GM21576 (cell line): ENCODE data around the gene PRDM16.

Experiments used
- ATAC-seq: cut with Tn5 transposase; IDR thresholded peaks from one replicate; pipeline ENCODE4 v1.9.1; 2021; ENCODE audit warnings: mild to moderate bottlenecking, moderate library complexity; ENCODE audit not compliant: unreplicated experiment

PRDM16 gene

DNA sequence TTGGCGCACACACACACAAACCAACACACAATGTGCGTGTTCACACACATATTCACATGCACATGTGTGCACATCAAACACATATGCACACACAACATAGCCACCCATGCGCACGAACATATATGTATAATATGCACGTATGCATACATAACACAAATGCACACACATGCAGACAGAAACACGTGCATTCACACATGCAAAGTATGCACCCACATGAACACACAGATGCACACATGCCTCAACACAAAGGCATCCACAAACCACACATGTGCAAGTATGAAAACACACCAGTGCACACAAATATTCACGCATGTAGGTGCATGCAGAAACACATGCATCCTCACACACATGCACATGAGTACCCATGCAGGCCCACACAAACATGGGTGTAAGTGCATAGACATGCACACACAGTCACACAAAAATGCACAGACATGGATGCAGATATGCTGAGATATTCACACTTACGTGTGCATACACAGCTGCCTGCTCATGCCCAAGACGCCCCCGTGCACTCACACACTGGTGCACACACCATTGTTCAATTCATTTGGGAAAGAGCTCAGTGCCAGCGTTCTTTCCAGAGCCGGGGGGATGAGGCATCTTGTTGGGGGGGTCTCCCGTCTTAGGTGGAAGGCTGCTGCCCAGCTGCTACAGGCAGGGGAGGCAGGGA, 332.7 kb downstream of the PRDM16 start:
- ATAC-seq = no peak

DNA sequence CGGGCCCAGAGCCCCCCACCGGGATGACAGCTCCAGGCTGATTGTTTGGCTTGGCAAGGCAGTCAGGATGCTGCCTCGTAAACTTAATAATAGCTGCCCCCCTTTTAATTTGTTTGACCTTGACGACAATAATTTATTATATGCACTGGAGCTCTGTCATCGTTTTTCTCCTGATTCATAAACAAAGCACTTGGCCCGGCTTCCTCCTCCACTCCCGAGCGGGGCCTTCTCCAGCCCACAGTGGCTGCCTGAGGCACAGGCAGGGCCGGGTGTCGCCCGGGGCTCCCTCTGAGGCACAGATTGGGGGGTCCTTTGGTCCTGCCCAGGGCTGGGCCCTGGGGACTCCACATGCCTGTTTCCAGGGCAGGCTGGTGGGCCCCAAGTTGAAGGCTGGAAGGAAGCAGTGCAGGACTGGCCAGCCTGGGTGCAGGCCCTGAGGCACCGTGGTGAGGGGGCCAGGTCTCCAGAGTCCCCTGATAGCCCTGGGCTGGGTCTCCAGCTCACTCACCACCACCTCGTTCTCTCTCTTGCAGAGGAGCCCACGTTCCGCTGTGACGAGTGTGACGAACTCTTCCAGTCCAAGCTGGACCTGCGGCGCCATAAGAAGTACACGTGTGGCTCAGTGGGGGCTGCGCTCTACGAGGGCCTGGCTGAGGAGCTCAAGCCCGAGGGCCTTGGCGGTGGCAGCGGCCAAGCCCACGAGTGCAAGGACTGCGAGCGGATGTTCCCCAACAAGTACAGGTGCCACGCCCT, 333.4 kb downstream of the PRDM16 start:
- no peak for ATAC-seq

DNA sequence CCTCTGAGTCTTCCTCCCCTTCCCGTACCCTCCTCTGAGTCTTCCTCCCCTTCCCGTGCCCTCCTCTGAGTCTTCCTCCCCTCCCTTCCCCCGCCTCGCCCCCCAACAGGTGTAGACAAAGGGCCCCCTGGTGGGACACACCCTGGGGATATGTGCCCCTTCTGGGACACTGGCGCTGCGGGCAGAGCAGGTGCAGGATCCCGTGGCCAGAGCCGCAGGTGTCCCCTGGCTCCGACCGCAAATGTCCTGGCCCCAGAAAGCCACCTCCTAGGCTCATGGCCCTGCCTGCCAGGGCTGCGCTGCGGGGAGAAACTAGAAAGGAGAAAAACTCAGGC, 334.0 kb downstream of the PRDM16 start:
- ATAC-seq = no peak

DNA sequence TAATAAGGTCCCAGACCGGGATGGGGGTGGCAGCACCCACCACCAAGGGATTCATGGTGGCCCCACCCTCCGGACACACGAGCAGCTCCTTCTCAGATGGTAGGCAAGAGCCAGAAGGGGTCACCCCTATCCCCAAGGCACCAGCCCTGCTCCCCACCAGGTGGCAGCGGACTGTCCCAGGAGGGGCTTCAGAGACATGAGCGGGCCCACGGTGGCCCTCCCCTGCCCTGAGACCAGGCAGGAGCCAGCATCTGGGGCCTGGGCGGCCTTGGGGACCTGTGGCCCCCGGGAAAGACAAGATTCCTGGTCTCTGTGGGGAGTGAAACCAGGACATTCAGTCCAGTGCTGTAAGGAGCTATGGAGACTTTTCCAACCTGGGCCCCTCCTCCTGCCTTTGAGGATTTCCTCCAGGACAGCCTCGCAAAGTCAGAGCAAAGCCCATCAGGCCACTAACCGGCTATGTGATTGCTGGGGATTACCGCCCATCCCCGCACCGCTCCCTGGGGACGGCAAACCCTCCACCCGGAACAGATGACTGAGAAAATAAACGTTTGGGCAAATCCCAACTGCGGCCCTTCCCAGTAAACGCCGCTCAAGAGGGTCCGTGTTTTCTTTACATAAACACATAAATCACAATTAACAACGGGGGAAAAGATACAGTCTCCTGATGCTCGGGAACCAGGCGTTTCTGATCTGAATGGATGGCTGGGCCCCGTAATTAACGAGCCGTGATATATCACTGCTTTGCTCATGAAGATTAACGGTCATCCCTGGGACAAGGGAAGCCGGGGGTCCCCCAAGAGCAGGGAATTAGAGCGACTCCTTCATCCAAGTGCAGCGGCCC, 334.6 kb downstream of the PRDM16 start:
- no peak for ATAC-seq

DNA sequence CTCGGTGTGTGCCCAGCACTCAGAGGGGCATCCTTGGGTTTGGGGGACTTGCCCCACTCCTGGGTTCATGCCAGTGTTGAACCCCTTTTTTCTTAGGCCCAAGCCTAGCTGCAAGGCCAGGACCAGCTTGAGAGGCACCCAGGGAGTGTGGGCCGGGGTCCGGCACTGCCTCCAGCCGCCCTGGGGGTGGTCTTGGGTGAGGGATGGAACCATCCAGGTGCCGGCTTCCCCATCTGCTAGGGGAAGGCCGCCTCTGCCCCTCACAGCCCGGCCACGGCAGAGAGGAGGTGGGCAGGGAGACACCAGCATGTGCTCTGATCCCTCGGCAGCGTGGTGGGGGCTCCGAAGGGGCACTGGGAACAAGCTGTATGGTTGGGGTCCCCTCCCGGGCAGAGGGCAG, 335.3 kb downstream of the PRDM16 start:
- no peak for ATAC-seq

DNA sequence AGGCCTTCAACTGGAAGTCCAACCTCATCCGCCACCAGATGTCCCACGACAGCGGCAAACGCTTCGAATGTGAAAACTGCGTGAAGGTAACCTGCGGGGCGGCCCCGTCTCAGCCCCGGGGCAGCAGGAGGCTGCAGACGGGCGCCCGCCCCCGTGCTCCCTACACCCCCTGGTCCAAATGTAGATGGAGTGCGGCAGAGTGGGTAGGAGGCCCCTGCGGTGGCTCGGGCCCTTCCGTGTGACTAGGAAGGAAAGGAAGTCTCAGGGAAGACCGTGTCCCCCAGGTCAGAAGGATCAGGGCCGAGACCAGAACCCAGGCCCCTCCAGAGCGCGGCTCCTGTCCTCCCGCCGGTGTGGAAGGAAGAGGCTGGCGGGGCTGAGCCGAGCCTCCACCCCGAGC, 335.8 kb downstream of the PRDM16 start:
- no peak for ATAC-seq

DNA sequence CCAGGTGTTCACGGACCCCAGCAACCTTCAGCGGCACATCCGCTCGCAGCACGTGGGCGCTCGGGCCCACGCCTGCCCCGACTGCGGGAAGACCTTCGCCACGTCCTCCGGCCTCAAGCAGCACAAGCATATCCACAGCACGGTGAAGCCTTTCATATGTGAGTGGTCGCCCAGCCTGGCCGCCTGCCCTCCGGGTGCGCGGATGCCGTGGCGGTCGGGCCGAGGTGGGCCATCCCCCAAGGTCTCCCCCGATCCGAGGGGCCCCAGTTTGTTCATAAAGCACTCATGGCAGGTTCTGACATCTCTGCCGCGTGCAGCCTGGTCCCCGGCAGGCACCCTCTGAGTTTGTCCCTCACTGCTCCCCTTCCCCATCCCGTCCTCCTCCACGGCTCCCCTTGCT, 336.5 kb downstream of the PRDM16 start:
- ATAC-seq = no peak

DNA sequence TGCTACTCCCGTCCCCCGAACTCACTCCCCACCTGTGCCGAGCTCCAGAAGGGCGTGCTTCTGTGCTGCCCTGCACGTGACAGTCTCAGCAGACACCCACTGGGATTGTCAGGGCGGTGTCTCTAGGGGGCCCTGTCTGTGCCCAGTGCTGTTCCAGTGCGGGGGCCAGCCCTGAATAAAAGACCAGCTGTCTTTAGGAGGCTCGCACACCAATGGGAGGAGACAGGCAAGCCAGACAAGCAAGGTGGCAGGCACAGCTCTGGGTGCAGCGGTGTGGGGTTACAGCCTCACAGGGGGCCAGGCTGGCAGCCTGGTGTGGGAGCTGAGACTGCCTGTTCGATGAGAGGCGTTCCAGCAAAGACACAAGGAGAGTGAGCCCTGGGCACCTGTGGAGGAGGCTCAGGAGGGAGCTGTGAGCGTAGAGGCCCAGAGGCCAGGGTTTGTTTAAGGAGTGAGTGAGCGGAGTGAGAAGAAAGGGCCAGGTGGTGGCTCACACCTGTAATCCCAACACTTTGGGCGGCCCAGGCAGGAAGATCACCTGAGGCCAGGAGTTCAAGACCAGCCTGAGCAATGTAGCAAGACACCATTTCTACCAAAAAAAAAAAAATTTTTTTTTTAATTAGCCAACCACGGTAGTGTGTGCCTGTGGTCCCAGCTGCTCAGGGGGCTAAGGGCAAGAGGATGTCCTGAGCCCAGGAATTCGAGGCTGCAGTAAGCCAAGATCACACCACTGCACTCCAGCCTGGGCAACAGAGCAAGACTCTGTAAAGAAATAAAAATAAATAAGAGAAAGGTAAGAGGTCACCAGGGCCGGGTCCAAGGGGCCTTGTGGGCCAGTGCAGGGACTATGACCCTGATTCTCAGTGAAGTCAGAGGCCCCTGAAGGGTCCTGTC, 337.2 kb downstream of the PRDM16 start:
- ATAC-seq = no peak

DNA sequence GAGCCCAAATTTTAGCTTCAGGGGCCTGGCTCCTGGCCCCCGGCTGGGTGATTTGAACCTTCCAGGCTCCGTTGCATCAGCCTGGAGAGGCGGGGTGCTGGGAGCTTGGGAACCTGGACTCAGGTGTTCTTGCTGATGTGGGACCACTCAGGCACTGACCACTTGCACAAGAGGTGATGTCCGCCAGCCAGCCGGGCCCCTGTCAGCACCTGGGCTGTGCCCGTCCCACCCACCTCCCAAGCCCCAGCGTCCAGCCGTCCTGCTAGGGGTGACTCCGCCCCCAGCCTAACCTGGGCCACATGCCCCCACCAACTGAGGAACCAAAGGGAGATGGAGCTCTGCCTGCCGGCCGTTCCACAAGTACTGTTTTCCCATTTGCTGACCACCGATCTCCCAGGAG, 338.0 kb downstream of the PRDM16 start:
- ATAC-seq = no peak

DNA sequence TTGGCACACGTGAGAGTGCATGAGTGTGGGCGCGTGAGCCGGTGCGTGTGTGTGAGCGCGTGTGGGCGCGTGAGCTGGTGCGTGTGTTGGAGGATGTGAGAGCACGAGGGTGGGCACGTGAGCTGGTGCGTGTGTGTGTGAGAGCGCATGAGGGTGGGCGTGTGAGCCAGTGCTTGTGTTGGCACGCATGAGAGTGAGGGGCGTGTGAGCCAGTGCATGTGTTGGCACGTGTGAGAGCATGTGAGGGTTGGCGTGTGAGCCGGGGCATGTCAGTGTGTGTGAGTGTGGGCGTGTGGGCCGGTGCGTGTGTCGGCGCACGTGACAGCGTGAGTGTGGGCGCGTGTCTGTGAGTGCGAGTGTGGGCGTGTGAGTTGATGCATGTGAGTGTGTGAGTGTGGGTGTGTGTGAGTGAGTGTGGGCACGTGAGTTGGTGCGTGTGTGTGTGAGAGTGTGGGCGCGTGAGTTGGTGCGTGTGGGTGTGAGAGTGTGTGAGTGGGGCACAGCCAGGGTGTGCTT, 339.8 kb downstream of the PRDM16 start:
- ATAC-seq = no peak

DNA sequence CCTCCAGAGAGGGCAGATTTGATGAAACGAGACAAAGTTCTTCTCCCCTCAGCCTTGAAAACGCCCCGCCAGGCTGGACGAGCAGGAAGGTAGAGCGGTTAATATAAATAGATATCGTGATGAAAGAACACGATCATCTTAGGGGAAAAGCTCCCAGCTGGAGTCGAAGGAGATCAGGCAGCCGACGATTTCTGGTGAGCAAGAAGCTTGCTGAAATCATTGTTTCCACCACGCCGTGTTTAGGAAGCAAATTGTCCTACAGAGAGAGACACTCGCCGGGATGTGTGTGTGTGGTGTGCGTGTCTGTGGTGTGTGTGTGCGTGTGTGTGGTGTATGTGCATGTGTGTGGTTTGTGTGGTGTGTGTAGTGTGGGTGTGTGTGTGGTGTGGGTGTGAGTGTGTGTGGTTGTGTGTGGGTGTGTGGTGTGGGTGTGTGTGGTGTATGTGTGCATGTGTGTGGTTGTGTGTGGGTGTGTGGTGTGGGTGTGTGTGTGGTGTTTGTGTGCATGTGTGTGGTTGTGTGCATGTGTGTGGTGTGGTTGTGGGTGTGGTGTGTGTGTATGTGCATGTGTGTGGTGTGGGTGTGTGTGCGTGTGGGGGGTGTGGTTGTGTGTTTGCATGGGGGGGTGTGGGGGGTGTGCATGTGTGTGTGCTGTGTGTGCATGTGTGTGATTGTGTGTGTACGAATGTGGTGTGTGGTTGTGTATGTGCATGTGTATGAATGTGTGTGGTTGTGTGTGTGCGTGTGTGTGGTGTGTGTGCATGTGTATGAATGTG, 340.6 kb downstream of the PRDM16 start:
- ATAC-seq = no peak

DNA sequence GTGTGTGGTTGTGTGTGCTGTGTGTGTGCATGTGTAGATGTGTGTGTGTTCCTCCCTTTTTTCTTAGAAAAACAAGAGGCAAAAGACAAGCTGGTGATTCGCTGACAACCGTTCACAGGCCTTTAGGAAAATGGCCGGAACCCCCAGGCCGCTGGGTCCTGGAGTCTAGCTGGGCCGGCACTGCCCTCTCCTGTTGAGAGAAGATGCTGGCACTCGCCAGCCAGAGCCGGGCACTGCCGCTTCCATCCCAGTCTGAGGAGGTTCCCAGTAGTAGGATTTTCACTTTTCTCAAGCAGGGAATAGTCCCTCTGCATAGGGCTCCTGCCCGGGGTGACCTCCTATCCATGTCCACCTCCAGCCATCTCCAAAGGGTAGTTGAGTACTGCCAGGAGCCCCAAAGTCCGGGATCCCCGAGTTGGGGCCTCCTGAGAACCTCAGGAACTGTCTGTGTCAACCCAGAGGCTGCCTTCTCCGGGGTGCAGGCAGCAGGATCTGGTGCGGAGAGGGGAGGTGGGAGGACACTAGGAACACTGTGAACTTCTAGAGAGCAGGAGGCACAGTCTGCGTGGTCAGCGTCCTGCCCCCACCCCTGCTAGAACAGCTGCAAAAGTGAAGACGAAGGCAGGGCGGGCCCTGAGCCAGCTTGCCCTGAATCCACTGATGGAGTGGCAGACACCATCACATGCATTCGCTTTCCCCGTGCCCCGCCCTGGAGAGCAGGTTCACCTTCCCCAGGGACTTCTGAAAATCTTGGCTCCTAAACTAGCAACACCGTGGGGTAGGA, 341.3 kb downstream of the PRDM16 start:
- no peak for ATAC-seq

DNA sequence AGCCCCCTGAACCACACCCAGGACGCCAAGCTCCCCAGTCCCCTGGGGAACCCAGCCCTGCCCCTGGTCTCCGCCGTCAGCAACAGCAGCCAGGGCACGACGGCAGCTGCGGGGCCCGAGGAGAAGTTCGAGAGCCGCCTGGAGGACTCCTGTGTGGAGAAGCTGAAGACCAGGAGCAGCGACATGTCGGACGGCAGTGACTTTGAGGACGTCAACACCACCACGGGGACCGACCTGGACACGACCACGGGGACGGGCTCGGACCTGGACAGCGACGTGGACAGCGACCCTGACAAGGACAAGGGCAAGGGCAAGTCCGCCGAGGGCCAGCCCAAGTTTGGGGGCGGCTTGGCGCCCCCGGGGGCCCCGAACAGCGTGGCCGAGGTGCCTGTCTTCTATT, 342.8 kb downstream of the PRDM16 start:
- ATAC-seq = no peak

DNA sequence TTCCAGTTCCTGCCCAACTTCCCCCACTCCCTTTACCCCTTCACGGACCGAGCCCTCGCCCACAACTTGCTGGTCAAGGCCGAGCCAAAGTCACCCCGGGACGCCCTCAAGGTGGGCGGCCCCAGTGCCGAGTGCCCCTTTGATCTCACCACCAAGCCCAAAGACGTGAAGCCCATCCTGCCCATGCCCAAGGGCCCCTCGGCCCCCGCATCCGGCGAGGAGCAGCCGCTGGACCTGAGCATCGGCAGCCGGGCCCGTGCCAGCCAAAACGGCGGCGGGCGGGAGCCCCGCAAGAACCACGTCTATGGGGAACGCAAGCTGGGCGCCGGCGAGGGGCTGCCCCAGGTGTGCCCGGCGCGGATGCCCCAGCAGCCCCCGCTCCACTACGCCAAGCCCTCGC, 343.4 kb downstream of the PRDM16 start:
- ATAC-seq = no peak

DNA sequence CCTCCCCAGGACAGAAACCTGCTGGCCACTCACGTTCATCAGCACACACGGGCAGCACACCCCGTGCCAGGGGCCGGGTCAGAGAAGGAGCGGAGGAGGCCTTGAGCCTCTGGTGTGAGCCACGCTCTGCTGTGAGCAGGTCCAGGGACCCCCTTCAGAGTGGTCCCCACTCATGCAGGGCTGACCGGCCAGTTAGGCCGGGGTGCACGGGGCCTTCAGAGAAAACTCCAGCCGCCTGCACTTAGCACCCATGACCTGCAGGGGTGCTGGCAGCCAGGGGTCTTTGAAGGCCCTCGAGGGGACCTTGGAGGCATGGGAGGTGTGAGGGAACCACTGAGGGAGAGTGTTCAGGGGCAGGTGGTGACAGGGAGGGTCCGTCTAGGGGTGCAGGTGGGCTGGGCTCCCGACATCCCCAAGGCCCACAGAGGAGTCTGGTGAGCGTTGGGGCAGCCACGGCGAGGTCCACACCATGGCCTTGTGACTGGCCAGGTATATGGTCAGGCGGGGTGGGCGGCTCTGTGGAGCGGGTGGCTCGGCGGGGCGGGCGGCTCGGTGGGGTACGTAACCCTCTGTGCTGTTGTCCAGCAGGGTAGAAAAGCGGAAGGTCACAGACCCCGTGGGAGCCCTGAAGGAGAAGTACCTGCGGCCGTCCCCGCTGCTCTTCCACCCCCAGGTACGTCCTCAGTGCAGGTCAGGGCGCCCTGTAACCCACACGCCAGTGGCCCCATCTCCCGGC, 345.1 kb downstream of the PRDM16 start:
- no peak for ATAC-seq

DNA sequence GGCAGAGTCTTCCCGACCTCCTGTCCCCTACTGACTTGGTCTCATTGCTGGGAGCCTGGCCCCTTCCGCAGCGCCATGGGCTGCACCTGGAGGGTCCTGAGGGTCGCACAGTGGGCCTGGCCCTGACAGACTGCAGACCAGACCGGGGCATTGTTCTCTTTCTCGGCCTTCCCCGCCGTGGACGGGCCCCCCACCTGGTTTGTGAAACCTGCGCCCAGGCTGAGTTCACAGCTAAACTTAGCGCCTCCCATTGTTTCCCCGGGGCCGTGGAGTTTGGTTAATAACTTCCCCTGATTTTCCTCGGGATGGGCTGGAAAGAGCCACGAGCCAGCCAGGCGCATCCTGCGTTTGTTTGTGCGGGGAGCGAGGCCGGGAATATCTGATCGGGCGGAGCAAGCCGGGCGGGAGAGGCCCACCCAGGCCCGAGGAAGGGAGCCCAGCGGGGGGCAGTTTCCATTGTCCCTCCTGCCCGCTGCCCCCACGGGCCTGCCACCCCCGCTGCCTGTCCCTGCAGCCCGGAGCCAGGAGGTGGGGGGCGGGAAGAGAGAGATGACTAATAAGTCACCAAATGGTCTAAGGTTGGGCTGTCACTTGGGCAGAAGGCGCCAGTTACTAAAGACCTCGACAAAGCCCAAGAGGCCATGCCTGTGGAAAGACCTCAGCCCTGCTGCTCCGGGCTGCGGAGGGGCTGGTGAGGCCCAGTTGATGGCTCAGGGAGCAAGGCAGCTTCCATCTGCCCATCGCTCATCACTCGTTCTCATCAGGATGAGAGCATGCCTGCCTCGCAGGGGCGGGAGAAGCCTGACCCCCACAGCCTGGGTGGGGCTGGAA, 346.5 kb downstream of the PRDM16 start:
- no peak for ATAC-seq

DNA sequence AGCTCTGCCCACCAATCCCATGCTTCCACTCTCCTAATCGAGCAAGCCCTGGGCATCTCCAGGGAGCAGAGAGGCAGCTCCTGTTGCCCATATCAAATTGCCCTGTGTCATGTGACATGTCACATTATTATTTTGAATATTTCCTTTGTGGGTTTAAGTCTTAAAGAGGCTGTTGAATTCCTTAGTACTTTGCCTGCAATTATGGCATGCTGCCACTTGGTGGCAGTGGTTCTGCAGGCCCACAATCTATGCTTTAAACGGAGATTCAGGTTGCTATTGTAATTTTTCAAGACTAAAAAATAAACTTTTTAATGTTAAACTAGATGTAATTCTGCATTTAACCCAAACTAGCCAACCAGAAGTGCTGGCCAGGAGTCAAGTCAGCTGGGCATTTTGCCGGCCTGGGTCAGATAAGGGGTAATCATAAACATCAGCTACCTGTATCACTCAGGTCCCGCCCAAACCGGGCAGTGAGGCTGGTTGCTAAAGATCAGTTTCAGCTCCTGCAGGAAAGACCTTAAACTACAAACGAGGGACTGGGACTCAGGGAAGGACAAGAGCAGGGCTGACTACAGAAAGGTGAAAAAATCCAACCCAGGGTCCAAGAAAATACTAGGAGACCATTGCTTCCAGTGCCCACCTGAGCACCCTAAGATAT, 348.2 kb downstream of the PRDM16 start:
- no peak for ATAC-seq
